GM12878 (cell line): ENCODE measurements around the gene HMGCL. TPM values are rescaled to one million over a fixed set of nuclear protein-coding genes. Genes with fewer than 3 reads are reported as not detected.
"Not testable (repeated sequence)": the region's sequence is repeated elsewhere in the genome, so short reads cannot be mapped to it uniquely, and the experiment has no call there.

Experiments
- ATAC-seq: fragments of 200-7000 bp; cut with Tn5 transposase; 3 replicates; pipeline ENCODE4 v1.9.1; 2020; ENCODE audit warnings: mild to moderate bottlenecking, moderate library complexity
- BruUV-seq: library from RNA; stranded (reverse); fragments of 400-500 nt; replicated peaks from 2 replicates; lab custom pipeline; 2021; lab: Mats Ljungman, UMichigan
- CTCF ChIA-PET: fragments of 300-600 bp; sonication (Branson Sonifier 250); formaldehyde crosslinking; extraction: SDS; loops from one replicate; lab custom pipeline; 2021; ENCODE audit warnings: inconsistent platforms; lab: Yijun Ruan, JAX
- POLR2A ChIA-PET: fragments of 350-600 bp; formaldehyde crosslinking; extraction: SDS; loops from one replicate; lab custom pipeline; 2021; ENCODE audit warnings: inconsistent platforms; lab: Charles Lee
- RAD21 ChIA-PET: fragments of 300-600 bp; sonication (Branson Sonifier 250); formaldehyde crosslinking; loops from one replicate; lab custom pipeline; 2023; ENCODE audit warnings: antibody characterized with exemption; ENCODE audit not compliant: unreplicated experiment; lab: Charles Lee
- SMC1A ChIA-PET: fragments of 300-600 bp; sonication (Branson Sonifier 250); formaldehyde crosslinking; loops from one replicate; lab custom pipeline; 2023; ENCODE audit not compliant: unreplicated experiment, uncharacterized antibody; lab: Charles Lee
- DNase-seq: peaks from one replicate; pipeline ENCODE4 v3.0.0-alpha.2; 2011; ENCODE audit warnings: low read depth, low spot score
- FAIRE-seq: peaks from 3 replicates; lab custom pipeline; 2011; peaks lifted over from hg19 to GRCh38; lab: Jason Lieb, UNC
- H2AFZ ChIP-seq: 2 replicates; pipeline ENCODE4 v1.6.0; 2011; ENCODE audit warnings: low read depth, low read length, control low read depth; ENCODE audit not compliant: control insufficient read depth
- H3K27ac ChIP-seq: 2 replicates; pipeline ENCODE4 v1.5.1; 2011; ENCODE audit warnings: control low read depth; ENCODE audit not compliant: control insufficient read depth, insufficient read depth
- H3K27me3 ChIP-seq, 2 experiments: replicated peaks in 1 of 2; 2 replicates each; pipeline versions ENCODE4 v1.6.0 to v1.6.1; 2011; ENCODE audit warnings: low read length in 1 of 2; ENCODE audit not compliant: control insufficient read depth in 2 of 2, insufficient read depth in 2 of 2
- H3K36me3 ChIP-seq, 2 experiments: 2 replicates each; pipeline ENCODE4 v1.5.1; 2011; ENCODE audit warnings: low read length in 1 of 2; ENCODE audit not compliant: control insufficient read depth in 2 of 2, insufficient read depth in 2 of 2
- H3K4me1 ChIP-seq: 2 replicates; pipeline ENCODE4 v1.6.1; 2011; ENCODE audit warnings: mild to moderate bottlenecking, low read length, moderate library complexity, mixed read lengths; ENCODE audit not compliant: control insufficient read depth, insufficient read depth
- H3K4me2 ChIP-seq: 2 replicates; pipeline ENCODE4 v1.6.0; 2011; ENCODE audit warnings: control low read depth; ENCODE audit not compliant: control insufficient read depth, insufficient read depth
- H3K4me3 ChIP-seq: fragments of 200-600 bp; sonication (generic); 2 replicates; pipeline ENCODE4 v1.5.1; 2016
- H3K79me2 ChIP-seq: 2 replicates; pipeline ENCODE4 v1.6.0; 2011; ENCODE audit warnings: low read length; ENCODE audit not compliant: control insufficient read depth, insufficient read depth
- H3K9ac ChIP-seq: 2 replicates; pipeline ENCODE4 v1.8.0; 2011; ENCODE audit warnings: low read length, control low read depth, mixed read lengths; ENCODE audit not compliant: control insufficient read depth, insufficient read depth
- H3K9me3 ChIP-seq: replicated peaks from 3 replicates; pipeline ENCODE4 v1.5.1; 2011; ENCODE audit warnings: mild to moderate bottlenecking, low read length; ENCODE audit not compliant: control insufficient read depth, insufficient read depth
- H4K20me1 ChIP-seq: 2 replicates; pipeline ENCODE4 v1.6.0; 2011; ENCODE audit not compliant: control insufficient read depth, insufficient read depth
- ATF3 ChIP-seq: IDR thresholded peaks from 2 replicates; pipeline ENCODE4 v1.6.1; 2011; ENCODE audit warnings: low read depth, mild to moderate bottlenecking, low read length, moderate library complexity, borderline replicate concordance; ENCODE audit errors: extremely low read depth
- CEBPB ChIP-seq, 2 experiments: fragments of 150-350 bp in 1 of 2; IDR thresholded peaks; 2 replicates each; pipeline ENCODE4 v1.6.1; 2012 to 2014; ENCODE audit warnings: low read depth in 2 of 2, low read length in 2 of 2, borderline replicate concordance in 1 of 2, inconsistent platforms in 1 of 2
- NFXL1 ChIP-seq: fragments of 450-650 bp; IDR thresholded peaks from 2 replicates; pipeline ENCODE4 v1.6.1; 2017; ENCODE audit warnings: antibody characterized with exemption, mild to moderate bottlenecking, borderline replicate concordance
- NR2C1 ChIP-seq: fragments of 450-650 bp; IDR thresholded peaks from 2 replicates; pipeline ENCODE4 v1.6.1; 2017; ENCODE audit warnings: antibody characterized with exemption, mild to moderate bottlenecking, moderate library complexity
- POU2F2 ChIP-seq: IDR thresholded peaks from 3 replicates; pipeline ENCODE4 v1.6.1; 2011; ENCODE audit warnings: low read depth, mild to moderate bottlenecking, low read length, borderline replicate concordance
- RBBP5 ChIP-seq: fragments of 200-600 bp; sonication (generic); conservative IDR thresholded peaks from 2 replicates; pipeline ENCODE4 v1.6.1; 2016
- RELA ChIP-seq: fragments of 450-650 bp; IDR thresholded peaks from 2 replicates; pipeline ENCODE4 v1.8.0; 2014; ENCODE audit warnings: borderline replicate concordance; ENCODE audit not compliant: partially characterized antibody
- WGBS: methylation state at CpG from one replicate; pipeline ENCODE4 v1.1.6; 2016; ENCODE audit warnings: low lambda C conversion rate; ENCODE audit not compliant: insufficient replicate concordance, insufficient coverage; ENCODE audit errors: missing lambda C conversion rate; 5-methylcytosine and 5-hydroxymethylcytosine counted together
- in situ Hi-C: fragments of 300-500 bp; cut with MboI; formaldehyde crosslinking; loops from 9 replicates; pipeline ENCODE4 v1.14.3; 2018; ENCODE audit warnings: mixed read lengths
- intact Hi-C: fragments of 100-400 bp; cut with micrococcal nuclease; formaldehyde crosslinking; loops from one replicate; pipeline ENCODE4 v1.14.2; 2022; ENCODE audit not compliant: unreplicated experiment
- polyA plus RNA-seq, 11 experiments: library from polyadenylated mRNA; depleted of rRNA in 4 of 11; unstranded in 6 of 11; stranded (reverse) in 5 of 11; fragments of >200 nt; fragmentation: Nextera tagmentation in 4 of 11; fragmentation: Illumina TruSeq in 1 of 11; extraction: Ambion mirVana in 4 of 11; extraction: Trizol in 1 of 11; gene quantifications; 1 replicate in 1 of 11; 2 replicates in 10 of 11; pipeline versions ENCODE4 v1.2.1 to v1.2.3, GENCODE V29; 2011 to 2016; ENCODE audit warnings: inconsistent platforms in 2 of 11, missing spikeins in 2 of 11, low read depth in 1 of 11
- total RNA-seq, 4 experiments: library from RNA; depleted of rRNA in 3 of 4; stranded (reverse); fragments of >200 nt in 3 of 4; fragmentation: Illumina TruSeq in 1 of 4; extraction: Trizol in 1 of 4; gene quantifications; 2 replicates each; pipeline versions ENCODE4 v1.2.1 to v1.2.3, GENCODE V29; 2013 to 2021
- TF ChIP-seq, protein P1 (sequence below): IDR thresholded peaks from 2 replicates; pipeline ENCODE4 v1.6.1; 2012; ENCODE audit warnings: improper control_type of control experiment, low read depth, low read length; ENCODE audit not compliant: insufficient replicate concordance

The HMGCL gene
- total and polyA plus RNA-seq, 10 of the 15 experiments (the other 5 are each of a cell fraction or from before 2014, with no cell fraction given): 29.4 to 127 (median 36.4) TPM

- H3K27me3 ChIP-seq, H3K27ac ChIP-seq, H3K9me3 ChIP-seq, FAIRE-seq, SMC1A ChIA-PET, BruUV-seq, H3K9ac ChIP-seq, H3K4me3 ChIP-seq, H3K4me2 ChIP-seq, POLR2A ChIA-PET, intact Hi-C loops, RAD21 ChIA-PET, in situ Hi-C loops, H3K36me3 ChIP-seq, H3K4me1 ChIP-seq, H4K20me1 ChIP-seq, H3K79me2 ChIP-seq, DNase-seq, ATAC-seq, H2AFZ ChIP-seq: not testable (repeated sequence)
- CTCF ChIA-PET: interaction anchor here (1.0 kb wide), 1 partner anchor 69 kb away, joined by 3 read pairs; no protein-coding TSS in a partner anchor
- WGBS: 100% methylated on average over 2 of the region's 2 CpGs
Observed at GRCh38 chr1:23847482-23848095, 22.4 kb upstream of the HMGCL start.

DNA sequence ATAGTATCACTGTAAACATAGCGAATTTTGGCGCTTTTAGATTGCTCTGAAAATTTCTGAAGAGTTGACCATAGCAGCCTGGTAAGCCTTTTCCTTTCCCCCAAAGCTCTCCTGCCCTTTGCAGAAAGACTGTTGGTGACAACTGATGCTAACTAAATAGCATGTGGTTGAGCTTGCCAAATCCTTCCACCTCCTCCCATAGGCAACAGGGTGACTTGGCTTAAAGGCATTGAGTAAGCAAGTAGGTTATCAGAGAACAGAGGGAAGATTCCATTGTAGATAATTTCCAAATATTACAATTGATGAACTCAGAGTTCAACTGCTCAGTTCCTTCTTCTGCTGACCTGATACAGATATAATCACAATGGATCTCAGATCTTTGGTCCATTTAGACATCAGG is 19.9 kb upstream of the HMGCL start:
- Histone ChIP-seq H3K9ac (no peak overlapping the region), H3K4me2 (no peak overlapping the region), H3K27ac (no peak overlapping the region), H3K4me1 (no peaks in the 10 kb centered on the region), H2AFZ (no peak overlapping the region), H3K36me3 (peaks cover 0 to 4% of the 10 kb centered on the region in 2 experiments; a peak in 3 of 4 replicates), H3K79me2 (no peaks in the 10 kb centered on the region), H3K27me3 (no peaks in the 10 kb centered on the region), H3K9me3 (peaks cover 2% of the 10 kb centered on the region; the same call in 2 of the 3 replicates), H3K4me3 (no peak overlapping the region), H4K20me1 (no peaks in the 10 kb centered on the region)
- WGBS: 98% methylated on average over 2 of the region's 2 CpGs
- ChIA-PET POLR2A (no interaction called here), SMC1A (interaction anchor here (0.8 to 1.5 kb wide), 3 partner anchors 11 to 60 kb away, joined by 3 read pairs; no protein-coding TSS in a partner anchor), RAD21 (no interaction called here), CTCF (interaction anchor here (0.7 to 1.6 kb wide), 4 partner anchors 35 to 176 kb away, joined by 3 to 9 read pairs (median 4); no protein-coding TSS in a partner anchor)
- no peak for FAIRE-seq
- no peak for DNase-seq
- in situ Hi-C loops: no loop called here
- intact Hi-C loops: no loop called here
- TSS peak; percentile 77 for BruUV-seq
- no peak for ATAC-seq
- TF ChIP-seq, protein P1, sequence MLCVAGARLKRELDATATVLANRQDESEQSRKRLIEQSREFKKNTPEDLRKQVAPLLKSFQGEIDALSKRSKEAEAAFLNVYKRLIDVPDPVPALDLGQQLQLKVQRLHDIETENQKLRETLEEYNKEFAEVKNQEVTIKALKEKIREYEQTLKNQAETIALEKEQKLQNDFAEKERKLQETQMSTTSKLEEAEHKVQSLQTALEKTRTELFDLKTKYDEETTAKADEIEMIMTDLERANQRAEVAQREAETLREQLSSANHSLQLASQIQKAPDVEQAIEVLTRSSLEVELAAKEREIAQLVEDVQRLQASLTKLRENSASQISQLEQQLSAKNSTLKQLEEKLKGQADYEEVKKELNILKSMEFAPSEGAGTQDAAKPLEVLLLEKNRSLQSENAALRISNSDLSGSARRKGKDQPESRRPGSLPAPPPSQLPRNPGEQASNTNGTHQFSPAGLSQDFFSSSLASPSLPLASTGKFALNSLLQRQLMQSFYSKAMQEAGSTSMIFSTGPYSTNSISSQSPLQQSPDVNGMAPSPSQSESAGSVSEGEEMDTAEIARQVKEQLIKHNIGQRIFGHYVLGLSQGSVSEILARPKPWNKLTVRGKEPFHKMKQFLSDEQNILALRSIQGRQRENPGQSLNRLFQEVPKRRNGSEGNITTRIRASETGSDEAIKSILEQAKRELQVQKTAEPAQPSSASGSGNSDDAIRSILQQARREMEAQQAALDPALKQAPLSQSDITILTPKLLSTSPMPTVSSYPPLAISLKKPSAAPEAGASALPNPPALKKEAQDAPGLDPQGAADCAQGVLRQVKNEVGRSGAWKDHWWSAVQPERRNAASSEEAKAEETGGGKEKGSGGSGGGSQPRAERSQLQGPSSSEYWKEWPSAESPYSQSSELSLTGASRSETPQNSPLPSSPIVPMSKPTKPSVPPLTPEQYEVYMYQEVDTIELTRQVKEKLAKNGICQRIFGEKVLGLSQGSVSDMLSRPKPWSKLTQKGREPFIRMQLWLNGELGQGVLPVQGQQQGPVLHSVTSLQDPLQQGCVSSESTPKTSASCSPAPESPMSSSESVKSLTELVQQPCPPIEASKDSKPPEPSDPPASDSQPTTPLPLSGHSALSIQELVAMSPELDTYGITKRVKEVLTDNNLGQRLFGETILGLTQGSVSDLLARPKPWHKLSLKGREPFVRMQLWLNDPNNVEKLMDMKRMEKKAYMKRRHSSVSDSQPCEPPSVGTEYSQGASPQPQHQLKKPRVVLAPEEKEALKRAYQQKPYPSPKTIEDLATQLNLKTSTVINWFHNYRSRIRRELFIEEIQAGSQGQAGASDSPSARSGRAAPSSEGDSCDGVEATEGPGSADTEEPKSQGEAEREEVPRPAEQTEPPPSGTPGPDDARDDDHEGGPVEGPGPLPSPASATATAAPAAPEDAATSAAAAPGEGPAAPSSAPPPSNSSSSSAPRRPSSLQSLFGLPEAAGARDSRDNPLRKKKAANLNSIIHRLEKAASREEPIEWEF: no peak
- TF ChIP-seq RELA (no peak), NFXL1 (no peak), RBBP5 (no peak), POU2F2 (no peak), NR2C1 (no peak), ATF3 (no peak), CEBPB (IDR thresholded peaks at IDR 0.05; ENCODE audit: borderline replicate concordance in 1 of 2, low read depth in 2 of 2, low read length in 2 of 2) (no peak)
